Mesothelial cell of epicardium (in vitro differentiated cells): ENCODE data around the gene SYAP1. TPM values are rescaled to one million over a fixed set of nuclear protein-coding genes. Genes with fewer than 3 reads are reported as not detected.
A peak's percentile ranks its signal among the peaks of the same experiment; 100 is the strongest.

Source experiments
- DNase-seq, 2 experiments: peaks; one replicate each; pipeline ENCODE4 v3.0.0; 2021; ENCODE audit warnings: low spot score in 2 of 2; ENCODE audit not compliant: unreplicated experiment in 2 of 2
- H3K27ac Mint-ChIP-seq: 2 replicates; pipeline ENCODE4 v1.8.0; 2021; ENCODE audit warnings: mixed read lengths
- H3K27me3 Mint-ChIP-seq: 2 replicates; pipeline ENCODE4 v1.8.0; 2021; ENCODE audit warnings: low read depth, mixed read lengths
- H3K36me3 Mint-ChIP-seq: 2 replicates; pipeline ENCODE4 v1.8.0; 2021; ENCODE audit warnings: mixed read lengths
- H3K4me1 Mint-ChIP-seq: 2 replicates; pipeline ENCODE4 v1.8.0; 2021; ENCODE audit warnings: mixed read lengths
- H3K4me3 Mint-ChIP-seq: 2 replicates; pipeline ENCODE4 v1.8.0; 2021; ENCODE audit warnings: mild to moderate bottlenecking, moderate library complexity, mixed read lengths
- H3K9me3 Mint-ChIP-seq: 2 replicates; pipeline ENCODE4 v1.8.0; 2021; ENCODE audit warnings: mixed read lengths
- CTCF ChIP-seq: fragments of 200-600 bp; sonication (generic); IDR thresholded peaks from one replicate; pipeline ENCODE4 v1.5.0; 2021; ENCODE audit warnings: antibody characterized with exemption; ENCODE audit not compliant: unreplicated experiment
- total RNA-seq: library from RNA; stranded (reverse); gene quantifications from 3 replicates; pipeline ENCODE4 v1.2.1, GENCODE V29; 2021

Gene SYAP1, protein sequence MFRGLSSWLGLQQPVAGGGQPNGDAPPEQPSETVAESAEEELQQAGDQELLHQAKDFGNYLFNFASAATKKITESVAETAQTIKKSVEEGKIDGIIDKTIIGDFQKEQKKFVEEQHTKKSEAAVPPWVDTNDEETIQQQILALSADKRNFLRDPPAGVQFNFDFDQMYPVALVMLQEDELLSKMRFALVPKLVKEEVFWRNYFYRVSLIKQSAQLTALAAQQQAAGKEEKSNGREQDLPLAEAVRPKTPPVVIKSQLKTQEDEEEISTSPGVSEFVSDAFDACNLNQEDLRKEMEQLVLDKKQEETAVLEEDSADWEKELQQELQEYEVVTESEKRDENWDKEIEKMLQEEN
- total RNA-seq, result 41.1 to 43.3 TPM (median 42.6 TPM) in 3 replicates

DNA sequence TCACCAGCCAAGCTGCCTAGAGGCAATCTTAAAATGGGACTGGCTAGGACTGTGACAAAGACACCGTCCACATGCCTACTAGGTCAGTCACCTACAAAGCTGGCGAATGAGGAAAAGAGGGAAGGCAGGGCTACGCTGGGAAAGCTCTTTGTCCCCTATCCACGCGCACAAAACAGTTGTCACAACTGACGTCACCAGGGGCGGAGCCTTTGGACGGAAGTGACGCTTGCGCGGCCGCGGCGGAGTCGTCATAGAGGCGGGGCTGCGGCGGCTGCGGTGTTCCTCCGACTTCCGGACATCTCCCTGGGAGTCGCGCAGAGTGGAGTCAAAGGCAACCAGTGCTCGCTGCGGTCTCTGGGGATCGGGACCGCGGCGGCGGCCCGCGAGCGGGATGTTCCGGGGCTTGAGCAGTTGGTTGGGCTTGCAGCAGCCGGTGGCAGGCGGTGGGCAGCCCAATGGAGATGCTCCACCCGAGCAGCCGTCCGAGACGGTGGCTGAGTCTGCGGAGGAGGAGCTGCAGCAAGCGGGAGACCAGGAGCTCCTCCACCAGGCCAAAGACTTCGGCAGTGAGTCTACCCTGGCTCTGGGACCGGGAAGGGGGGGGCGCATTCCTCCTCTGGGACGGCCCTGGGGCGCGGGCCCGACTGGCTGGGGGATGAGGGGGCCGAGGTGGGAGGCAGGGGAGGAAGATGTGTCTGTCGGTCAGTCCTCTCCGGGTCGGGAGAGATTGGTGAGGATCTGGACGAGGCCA, at the start of gene SYAP1:
Gene SYAP1 (plus strand): TSS at position 279 of the 751 bp plus-strand sequence. CDS start 113 bp downstream, at position 392.
- Mint-ChIP-seq H3K27me3 (no peaks in the 10 kb centered on the region), H3K4me1 (peaks cover 27% of the 10 kb centered on the region), H3K36me3 (peaks cover 3% of the 10 kb centered on the region), H3K27ac (peak within 1 kb of the TSS; percentile 99), H3K4me3 (peak within 1 kb of the TSS; percentile 97), H3K9me3 (no peaks in the 10 kb centered on the region)
- no peak for TF ChIP-seq CTCF
- DNase-seq, result peak; percentile 96 to 99

DNA sequence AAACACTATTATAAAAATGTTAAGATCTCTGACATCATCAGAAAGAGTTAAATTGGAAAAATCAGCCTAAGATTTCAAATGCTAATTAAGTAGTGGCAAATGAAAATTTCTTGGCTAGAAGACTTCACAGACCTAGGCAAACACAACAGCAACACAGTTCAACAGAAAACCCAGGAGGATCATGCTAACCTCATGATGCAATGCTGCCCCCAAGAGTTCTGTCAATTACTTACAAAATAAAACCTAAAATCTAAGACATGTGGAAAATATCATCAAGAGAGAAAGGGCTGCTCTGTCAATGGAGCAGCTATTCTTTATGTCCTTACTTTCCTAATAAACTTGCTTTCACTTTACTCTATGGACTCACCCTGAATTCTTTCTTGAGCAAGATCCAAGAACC, 48.4 kb upstream of the SYAP1 start:
- Mint-ChIP-seq H3K27ac (no peak overlapping the region), H3K36me3 (peaks cover 43% of the 10 kb centered on the region), H3K4me3 (no peak overlapping the region), H3K4me1 (no peaks in the 10 kb centered on the region), H3K27me3 (no peaks in the 10 kb centered on the region), H3K9me3 (no peaks in the 10 kb centered on the region)
- TF ChIP-seq CTCF, result no peak
- DNase-seq, result no peak

- Mint-ChIP-seq H3K4me3 (no peak overlapping the region), H3K9me3 (no peaks in the 10 kb centered on the region), H3K36me3 (peaks cover 50% of the 10 kb centered on the region), H3K27ac (peak overlapping the region; percentile 7), H3K4me1 (no peaks in the 10 kb centered on the region), H3K27me3 (no peaks in the 10 kb centered on the region)
- DNase-seq, result no peak
- TF ChIP-seq CTCF, result no peak
These were observed 40.7 kb upstream of the SYAP1 start for GRCh38 chrX:16678689-16679088.

- TF ChIP-seq CTCF, result no peak
- peaks cover 39% of the 10 kb centered on the region for H3K36me3 Mint-ChIP-seq
These were observed 36.3 kb upstream of the SYAP1 start for GRCh38 chrX:16683007-16683664.

GRCh38 chrX:16687514-16687913, 31.9 kb upstream of the SYAP1 start:
- H3K27ac Mint-ChIP-seq, result no peak overlapping the region
- no peak overlapping the region for H3K4me3 Mint-ChIP-seq
- TF ChIP-seq CTCF, result no peak
- peaks cover 40% of the 10 kb centered on the region for H3K36me3 Mint-ChIP-seq
- no peak for DNase-seq
- H3K4me1 Mint-ChIP-seq, result no peaks in the 10 kb centered on the region
- H3K9me3 Mint-ChIP-seq, result no peaks in the 10 kb centered on the region
- H3K27me3 Mint-ChIP-seq, result no peaks in the 10 kb centered on the region

More at GRCh38 chrX:16683007-16683664, 36.3 kb upstream of the SYAP1 start:
- no peak overlapping the region for H3K4me3 Mint-ChIP-seq
- no peaks in the 10 kb centered on the region for H3K4me1 Mint-ChIP-seq
- no peak overlapping the region for H3K27ac Mint-ChIP-seq
- no peak for DNase-seq
- H3K27me3 Mint-ChIP-seq, result no peaks in the 10 kb centered on the region
- H3K9me3 Mint-ChIP-seq, result no peaks in the 10 kb centered on the region
